Stimulated activated CD4-positive, alpha-beta T cell treated with anti-CD3 and anti-CD28 coated beads, TNF-alpha, amount 100 ng/mL, for 1 hour (primary cell): ENCODE results near the gene C1D.
"Not testable (repeated sequence)": the region's sequence is repeated elsewhere in the genome, so short reads cannot be mapped to it uniquely, and the experiment has no call there.

Experiments used
- DNase-seq, 3 donors: peaks; one replicate each; pipeline ENCODE4 v3.0.0-alpha.2; 2020; ENCODE audit warnings: low read depth in 3 of 3, low spot score in 1 of 3

Gene C1D

GRCh38 chr2:68009526-68009925, 53.3 kb downstream of the C1D start:
- no peak for DNase-seq

GRCh38 chr2:68000170-68000825, 62.5 kb downstream of the C1D start:
- DNase-seq = no peak

GRCh38 chr2:67999332-67999731, 63.5 kb downstream of the C1D start:
- no peak for DNase-seq

- no peak for DNase-seq
Measured at GRCh38 chr2:67997903-67998302, 64.9 kb downstream of the C1D start.

- DNase-seq = no peak
Measured at GRCh38 chr2:67997528-67997900, 65.3 kb downstream of the C1D start.

- DNase-seq = no peak
Measured at GRCh38 chr2:67996772-67997527, 65.9 kb downstream of the C1D start.

GRCh38 chr2:67994716-67995115, 68.1 kb downstream of the C1D start:
- no peak for DNase-seq

- DNase-seq = not testable (repeated sequence)
Measured at GRCh38 chr2:67994069-67994468, 68.7 kb downstream of the C1D start.

- DNase-seq = no peak
Measured at GRCh38 chr2:67993329-67993728, 69.5 kb downstream of the C1D start.

- no peak for DNase-seq
Measured at GRCh38 chr2:67991456-67991855, 71.3 kb downstream of the C1D start.
